ENCODE data around the gene CMTM4. TPM values are rescaled to one million over a fixed set of nuclear protein-coding genes. Genes with fewer than 3 reads are reported as not detected.
"Not testable (repeated sequence)": the region's sequence is repeated elsewhere in the genome, so short reads cannot be mapped to it uniquely, and the experiment has no call there.

Gene CMTM4
- total RNA-seq, 1 experiment from 2014 or later, result 70.2 TPM

GRCh38 chr16:66641387-66641786 lies 55.2 kb downstream of the CMTM4 start:
- DNase-seq (ENCODE audit: low spot score), result no peak

DNA sequence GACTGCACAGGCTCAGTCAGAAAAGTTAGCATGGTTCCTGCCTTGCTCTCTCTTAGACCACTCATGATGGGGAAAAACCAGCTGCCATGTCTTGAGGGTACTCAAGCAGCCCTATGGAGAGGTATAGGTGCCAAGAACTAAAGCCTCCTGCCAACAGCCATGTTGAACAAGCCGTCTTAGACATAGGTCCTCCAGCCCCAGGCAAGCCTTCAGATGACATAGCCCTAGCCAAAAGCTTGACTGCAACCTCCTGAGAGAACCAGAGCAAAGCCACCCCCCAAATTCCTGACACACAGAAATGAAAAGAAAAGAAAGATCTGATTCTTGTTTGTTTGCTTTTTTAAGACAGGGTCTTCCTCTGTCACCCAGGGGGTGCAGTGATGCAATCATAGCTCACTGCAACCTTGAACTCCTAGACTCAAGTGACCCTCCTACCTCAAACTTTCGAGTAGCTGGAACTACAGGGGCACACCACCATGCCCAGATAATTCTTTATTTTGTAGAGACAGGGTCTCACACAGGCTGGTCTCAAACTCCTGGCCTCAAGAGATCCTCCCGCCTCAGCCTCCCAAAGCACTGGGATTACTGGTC lies 55.7 kb downstream of the CMTM4 start:
- no peak for DNase-seq (ENCODE audit: low spot score)

DNA sequence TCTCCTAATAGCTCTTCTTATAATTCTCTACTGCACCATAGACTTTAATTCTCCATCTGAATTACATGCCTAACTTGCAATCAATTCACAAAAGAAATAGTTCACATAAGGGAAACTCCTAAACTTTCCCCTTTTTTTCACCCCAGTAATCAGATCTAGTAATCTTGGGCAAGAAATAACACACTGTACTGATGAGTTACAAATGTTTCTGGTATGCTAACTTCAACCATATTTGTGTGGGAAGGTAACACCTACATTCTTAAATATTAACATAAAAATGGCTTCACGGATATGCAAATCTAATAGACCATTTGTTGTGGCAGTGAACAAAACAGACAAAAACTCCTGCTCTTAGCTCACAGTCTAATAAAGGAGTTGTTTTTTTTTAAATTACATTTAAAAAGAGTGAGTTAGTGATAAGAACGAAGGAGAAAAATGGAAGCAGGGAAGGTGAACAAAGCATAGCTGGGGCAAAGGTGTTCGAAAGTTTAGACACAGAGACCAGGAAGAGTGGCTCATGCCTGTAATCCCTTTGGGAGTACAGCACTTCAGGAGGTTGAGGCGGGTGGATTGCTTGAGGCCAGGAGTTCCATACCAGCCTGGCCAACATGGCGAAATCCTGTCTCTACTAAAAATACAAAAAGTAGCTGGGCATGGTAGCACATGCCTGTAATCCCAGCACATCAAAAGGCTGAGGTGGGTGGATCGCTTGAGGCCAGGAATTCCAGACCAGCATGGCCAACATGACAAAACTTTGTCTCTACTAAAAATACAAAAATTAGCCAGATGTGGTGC lies 57.3 kb downstream of the CMTM4 start:
- DNase-seq (ENCODE audit: low spot score), result no peak

GRCh38 chr16:66637806-66638205 lies 58.7 kb downstream of the CMTM4 start:
- no peak for DNase-seq (ENCODE audit: low spot score)

DNA sequence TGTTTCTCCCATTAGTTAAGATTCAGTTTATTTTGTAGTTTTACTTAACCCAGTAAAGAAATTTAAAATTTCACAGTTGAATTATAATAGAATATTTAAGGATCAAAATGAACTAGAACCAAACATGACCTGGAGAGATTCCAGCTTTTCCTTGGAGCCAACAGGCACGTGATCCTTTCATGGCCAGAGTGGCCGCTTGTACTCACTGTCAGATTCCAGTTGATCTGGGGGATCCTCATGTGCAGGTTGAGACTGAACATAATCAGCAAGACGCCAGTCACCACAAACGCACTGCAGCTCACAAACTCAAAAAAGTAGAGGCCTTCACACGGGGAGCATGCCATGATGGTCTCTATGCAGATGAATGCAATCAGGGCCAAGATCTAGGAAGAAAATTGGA lies 60.3 kb downstream of the CMTM4 start:
- no peak for DNase-seq (ENCODE audit: low spot score)

- DNase-seq (ENCODE audit: low spot score), result no peak
Observed at GRCh38 chr16:66635406-66635805, 61.1 kb downstream of the CMTM4 start.

GRCh38 chr16:66634527-66635196 lies 61.9 kb downstream of the CMTM4 start:
- DNase-seq (ENCODE audit: low spot score), result no peak

DNA sequence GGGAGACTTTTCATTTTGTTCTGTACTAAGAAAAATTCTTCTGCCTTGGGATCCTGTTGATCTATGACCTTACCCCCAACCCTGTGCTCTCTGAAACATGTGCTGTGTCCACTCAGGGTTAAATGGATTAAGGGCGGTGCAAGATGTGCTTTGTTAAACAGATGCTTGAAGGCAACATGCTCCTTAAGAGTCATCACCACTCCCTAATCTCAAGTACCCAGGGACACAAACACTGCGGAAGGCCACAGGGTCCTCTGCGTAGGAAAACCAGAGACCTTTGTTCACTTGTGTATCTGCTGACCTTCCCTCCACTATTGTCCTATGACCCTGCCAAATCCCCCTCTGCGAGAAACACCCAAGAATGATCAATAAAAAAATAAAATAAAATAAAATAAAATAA lies 65.0 kb downstream of the CMTM4 start:
- not testable (repeated sequence) for DNase-seq (ENCODE audit: low spot score)

- not testable (repeated sequence) for DNase-seq (ENCODE audit: low spot score)
Observed at GRCh38 chr16:66630561-66631260, 65.8 kb downstream of the CMTM4 start.

- no peak for DNase-seq (ENCODE audit: low spot score)
Observed at GRCh38 chr16:66629856-66630255, 66.7 kb downstream of the CMTM4 start.

DNA sequence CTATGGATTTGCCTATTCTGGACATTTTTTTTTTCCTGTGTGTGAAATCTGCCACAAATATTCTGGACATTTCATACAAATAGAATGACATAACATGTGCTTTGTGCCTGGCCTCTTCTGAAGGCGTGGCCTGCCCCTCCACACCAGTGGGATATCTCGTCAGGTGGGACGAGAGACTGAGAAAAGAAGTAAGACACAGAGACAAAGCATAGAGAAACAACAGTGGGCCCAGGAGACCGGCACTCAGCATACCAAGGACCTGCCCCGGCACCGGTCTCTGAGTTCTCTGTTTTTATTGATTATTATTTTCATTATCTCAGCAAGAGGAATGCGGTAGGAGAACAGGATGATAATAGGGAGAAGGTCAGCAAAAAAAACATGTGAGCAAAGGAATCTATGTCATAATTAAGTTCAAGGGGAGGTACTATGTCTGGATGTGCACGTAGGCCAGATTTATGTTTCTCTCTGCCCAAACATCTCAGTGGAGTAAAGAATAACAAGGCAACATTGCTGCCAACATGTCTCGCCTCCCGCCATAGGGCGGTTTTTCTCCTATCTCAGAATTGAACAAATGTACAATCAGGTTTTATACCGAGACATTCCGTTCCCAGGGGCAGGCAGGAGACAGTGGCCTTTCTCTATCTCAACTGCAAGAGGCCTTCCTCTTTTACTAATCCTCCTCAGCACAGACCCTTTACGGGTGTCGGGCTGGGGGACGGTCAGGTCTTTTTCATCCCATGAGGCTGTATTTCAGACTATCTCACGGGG lies 68.7 kb downstream of the CMTM4 start:
- DNase-seq (ENCODE audit: low spot score), result not testable (repeated sequence)

- no peak for DNase-seq (ENCODE audit: low spot score)
Observed at GRCh38 chr16:66623755-66624154, 72.8 kb downstream of the CMTM4 start.

DNA sequence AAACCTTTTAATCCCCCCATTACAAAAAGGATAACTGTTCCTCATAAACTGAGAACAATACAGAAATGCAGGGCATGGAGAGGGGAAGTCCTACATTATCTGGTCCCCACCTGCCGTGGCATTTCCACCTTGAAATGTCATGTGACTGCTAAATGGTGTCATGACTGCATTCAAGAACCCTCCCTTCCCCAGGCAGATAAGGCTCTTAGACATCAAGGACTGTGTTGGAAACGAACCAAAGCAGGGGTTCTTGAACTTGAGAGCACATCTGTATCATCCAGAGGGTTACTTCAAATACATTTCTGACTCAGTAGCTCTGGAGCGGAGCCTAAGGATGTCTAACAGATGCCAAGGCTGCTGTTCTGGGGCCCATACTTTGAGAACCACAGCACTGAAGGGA lies 73.7 kb downstream of the CMTM4 start:
- no peak for DNase-seq (ENCODE audit: low spot score)

DNA sequence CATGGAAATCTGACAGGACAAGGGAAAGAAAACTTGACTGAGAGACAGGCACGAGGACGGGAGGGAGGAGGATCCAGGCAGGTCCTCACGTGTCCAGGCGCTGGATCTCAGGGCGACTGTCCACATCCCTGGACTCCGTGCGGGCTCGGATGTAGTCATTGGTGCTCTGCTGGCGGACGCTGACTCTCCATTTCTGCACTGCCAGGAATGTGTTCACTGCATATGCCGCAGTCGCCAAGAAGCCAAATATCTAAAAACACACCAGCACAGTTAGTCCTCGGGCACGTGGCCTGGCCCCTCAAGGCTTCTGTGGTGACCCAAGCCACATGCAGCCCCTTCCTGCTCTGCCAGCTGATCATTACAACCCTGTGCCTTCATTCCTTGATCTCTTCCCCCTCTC lies 74.6 kb downstream of the CMTM4 start:
- no peak for DNase-seq (ENCODE audit: low spot score)

DNA sequence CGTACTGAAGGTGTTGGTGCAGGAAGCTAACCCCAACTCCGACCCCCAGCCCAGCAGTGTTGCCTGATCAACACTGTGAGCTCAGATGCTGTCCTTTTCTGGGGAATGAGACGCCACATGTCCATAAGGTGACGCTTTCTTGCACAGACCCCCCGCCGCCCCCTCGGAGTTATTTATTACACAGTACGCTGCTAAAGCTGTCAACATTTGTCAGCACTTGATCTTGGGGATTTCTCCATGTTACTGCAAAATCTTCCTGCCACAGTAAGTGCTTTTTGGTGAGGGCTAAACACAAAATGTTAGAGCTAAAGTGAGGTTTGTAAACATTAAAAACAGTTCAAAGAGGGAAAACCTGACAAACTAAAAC lies 76.1 kb downstream of the CMTM4 start:
- DNase-seq (ENCODE audit: low spot score), result no peak

DNA sequence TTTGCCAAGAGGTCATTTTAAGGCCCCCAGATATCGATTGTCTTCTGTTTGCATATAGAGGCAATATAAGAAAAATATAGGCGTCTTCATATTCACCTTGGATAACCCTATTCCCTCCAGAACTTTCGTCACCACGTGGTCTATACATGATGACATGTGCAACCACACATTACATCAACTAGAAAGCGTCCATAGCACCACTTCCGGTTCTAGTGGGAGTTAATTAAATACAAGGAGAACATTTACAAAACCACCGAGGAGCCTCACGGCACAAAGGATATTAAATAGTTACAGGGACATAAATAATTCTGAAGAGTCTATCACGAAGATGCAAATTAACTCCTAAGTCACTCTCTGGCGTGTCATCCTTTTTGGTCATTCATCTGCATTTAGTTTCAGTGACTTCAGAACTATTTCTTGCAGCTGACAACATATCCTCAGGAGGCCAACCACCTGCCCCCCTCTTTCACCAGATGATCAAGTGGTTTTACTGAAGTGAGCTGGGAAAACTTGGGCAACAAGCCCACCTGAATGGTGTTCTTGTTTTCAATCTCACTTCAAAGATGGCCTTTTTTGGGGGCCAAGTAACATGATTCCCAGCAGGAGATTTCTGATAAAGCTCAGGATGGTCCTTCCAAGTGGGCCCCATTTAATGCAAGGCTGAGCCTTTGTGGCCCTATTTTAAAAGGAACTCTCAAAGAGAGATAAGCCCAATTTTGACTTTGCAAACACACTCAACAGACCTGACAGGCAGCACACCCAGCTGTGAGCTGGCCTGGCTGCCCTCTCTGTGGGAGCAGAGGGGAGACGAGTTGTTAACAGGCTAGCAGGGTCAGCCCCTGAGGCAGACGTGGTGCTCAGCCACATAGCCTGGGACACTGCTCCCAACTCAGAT lies 76.8 kb downstream of the CMTM4 start:
- no peak for DNase-seq (ENCODE audit: low spot score)

DNA sequence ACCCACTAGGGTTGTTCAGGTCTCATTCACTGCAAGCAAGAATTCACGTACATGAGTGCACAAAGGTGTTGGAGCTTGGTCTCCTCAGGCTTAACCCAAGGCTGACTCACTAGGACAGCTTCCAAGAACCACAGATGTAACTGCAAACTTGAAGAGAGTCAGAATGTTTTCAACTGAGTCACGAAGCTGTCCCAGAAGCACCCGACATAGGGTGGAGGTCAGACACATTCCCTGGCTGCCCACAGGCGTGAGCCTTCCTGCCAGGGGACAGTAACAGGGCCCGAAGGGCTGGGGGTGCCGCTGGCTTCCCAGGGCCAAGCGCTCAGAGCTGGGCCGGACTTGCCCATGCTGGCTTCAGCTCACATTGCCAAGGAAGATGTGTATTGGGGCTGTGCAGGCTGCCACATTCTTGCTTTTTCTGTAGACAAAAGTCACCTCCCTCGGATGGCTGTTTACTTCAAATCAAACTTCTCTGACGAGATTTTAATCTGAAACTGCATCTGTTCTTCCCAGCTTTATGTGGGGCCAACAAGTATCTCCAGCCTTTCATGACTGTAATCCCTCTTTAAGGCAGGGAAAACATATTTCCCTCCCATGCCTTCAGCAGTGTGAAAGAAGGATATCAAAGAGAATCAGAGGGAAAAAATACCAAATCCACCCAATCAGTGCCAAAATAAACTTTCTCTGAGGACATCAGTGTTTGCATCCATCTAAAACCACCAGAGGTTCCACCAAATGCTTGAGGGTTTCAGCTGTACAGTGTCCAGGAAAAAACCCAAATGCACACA lies 77.8 kb downstream of the CMTM4 start:
- DNase-seq (ENCODE audit: low spot score), result no peak

GRCh38 chr16:66617728-66618127 lies 78.8 kb downstream of the CMTM4 start:
- no peak for DNase-seq (ENCODE audit: low spot score)

DNA sequence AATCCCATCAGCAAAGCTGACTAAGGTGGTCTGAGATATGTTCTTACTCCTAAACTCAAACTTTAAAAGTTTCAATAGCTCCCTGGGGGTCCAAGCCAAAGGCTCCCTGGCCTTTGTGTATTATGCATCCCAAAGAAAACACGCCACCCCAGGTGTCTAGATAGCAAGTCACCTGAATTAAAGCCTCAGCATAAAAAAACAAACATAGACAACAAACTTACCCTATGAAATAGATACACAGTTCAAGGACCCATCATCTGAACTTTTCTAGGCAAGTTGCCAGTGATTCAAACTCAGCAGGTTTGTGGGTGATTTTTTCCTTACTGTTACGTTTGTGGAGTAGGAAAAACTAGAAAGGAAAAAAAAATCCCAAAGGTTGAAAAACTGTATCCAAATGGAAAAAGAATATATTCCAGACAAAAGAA lies 79.5 kb downstream of the CMTM4 start:
- DNase-seq (ENCODE audit: low spot score), result no peak

GRCh38 chr16:66616592-66616991 lies 80.0 kb downstream of the CMTM4 start:
- no peak for DNase-seq (ENCODE audit: low spot score)

All from HT-29 (cell line).